Ramos (cell line): ENCODE results near the gene WDR20.
"Not testable (repeated sequence)": the region's sequence is repeated elsewhere in the genome, so short reads cannot be mapped to it uniquely, and the experiment has no call there.

ENCODE experiments used
- in situ Hi-C: fragments of 300-500 bp; cut with MboI; formaldehyde crosslinking; loops from one replicate; pipeline ENCODE4 v1.14.3; 2022; ENCODE audit warnings: low sequenced_read_pairs; ENCODE audit not compliant: unreplicated experiment

WDR20 gene

DNA sequence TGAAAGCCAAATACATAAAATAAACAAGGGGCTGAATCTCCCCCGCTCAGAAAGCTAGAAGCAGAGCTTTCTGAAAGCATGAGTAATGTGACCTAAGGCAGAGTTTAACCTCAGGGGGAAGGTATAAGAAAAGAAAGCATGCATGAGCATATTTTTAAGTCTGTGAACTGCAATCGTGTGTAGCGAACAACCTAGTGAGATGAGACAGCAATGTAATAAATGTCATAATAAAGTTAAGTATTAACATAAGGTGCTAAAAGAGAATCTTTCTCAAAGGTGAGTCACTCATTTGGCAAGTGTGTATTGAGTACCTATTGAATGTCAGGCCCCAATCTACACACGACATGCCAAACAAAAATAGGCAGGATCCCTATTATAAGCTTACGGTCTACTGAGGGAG, 14.2 kb upstream of the WDR20 start:
- in situ Hi-C loops: no loop called here

- in situ Hi-C loops: no loop called here
Measured at GRCh38 chr14:102126807-102127455, 12.8 kb upstream of the WDR20 start.

DNA sequence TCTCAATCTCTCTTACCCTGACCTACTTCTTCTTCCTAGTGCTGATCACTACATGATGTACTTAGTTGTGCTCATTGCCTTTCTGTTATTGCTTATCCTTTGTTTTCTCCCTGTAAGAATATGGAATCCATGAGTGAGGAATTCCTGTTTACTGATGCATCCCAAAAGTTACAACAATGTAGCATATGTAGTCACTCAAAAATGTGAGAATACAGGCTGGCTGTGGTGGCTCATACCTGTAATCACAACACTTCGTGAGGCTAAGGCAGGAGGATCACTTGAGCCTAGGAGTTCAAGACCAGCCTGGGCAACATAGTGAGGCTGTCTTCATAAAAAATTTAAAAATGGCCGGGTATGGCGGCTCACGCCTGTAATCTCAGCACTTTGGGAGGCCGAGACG, 8.0 kb upstream of the WDR20 start:
- in situ Hi-C loops: no loop called here

- in situ Hi-C loops: not testable (repeated sequence)
Measured at GRCh38 chr14:102134021-102134420, 5.7 kb upstream of the WDR20 start.

GRCh38 chr14:102134719-102135118, 5.0 kb upstream of the WDR20 start:
- in situ Hi-C loops: not testable (repeated sequence)

- in situ Hi-C loops: not testable (repeated sequence)
Measured at GRCh38 chr14:102135456-102135855, 4.2 kb upstream of the WDR20 start.

- in situ Hi-C loops: no loop called here
Measured at GRCh38 chr14:102138535-102138934, 1.2 kb upstream of the WDR20 start.

- in situ Hi-C loops: no loop called here
Measured at GRCh38 chr14:102138961-102139285, 774 bp upstream of the WDR20 start.

DNA sequence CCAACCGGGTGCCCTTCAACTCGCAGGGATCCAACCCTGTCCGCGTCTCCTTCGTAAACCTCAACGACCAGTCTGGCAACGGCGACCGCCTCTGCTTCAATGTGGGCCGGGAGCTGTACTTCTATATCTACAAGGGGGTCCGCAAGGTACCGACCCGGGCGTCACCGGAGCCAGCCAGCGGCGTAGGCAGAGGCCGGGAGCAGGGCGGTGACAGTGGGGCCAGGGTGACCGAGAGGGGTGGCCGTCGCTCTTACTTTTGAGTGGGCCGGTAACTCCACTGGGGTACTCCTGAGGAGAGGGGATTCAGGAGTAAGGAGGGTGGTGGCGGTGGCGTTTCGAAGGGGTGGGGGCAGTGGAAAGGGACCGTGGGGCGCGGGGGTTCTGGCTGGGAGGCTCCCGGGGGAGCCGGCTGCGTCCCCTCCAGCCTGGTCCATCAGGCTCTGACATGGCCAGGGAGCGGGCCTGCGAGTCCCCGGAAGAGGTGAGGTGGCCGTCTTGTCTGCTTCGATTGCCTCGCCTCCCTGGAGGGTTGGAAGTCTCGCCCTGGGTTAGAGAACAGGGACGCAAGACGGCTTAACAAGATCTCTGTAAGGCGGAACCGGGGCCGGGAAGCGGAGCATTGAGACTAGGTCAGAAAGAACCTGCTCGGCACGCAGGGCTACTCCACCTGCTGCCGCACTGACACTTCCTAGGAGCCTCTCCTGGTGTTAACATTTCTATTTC, 491 bp downstream of the WDR20 start:
- in situ Hi-C loops: no loop called here

GRCh38 chr14:102140750-102141145, 1.1 kb downstream of the WDR20 start:
- in situ Hi-C loops: no loop called here

DNA sequence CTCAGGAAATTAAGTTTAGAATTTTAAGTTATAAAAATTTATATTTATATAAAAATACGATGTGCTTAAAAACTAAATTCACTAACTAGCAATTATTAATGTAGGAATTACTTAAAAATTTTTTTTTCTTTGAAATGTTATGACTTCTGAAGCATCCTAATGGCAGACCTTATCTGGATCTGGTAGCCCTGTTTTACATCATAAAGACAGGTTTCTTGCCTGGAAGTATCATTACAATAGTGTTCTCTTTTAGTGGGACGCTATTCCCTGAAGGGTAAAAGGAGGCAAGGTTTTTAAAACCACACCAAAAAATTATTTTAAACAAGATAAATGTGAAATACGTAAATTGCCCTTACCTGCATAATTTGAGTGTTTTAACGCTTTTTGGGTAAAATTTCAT, 2.1 kb downstream of the WDR20 start:
- in situ Hi-C loops: no loop called here

- in situ Hi-C loops: no loop called here
Measured at GRCh38 chr14:102144914-102145313, 5.2 kb downstream of the WDR20 start.

DNA sequence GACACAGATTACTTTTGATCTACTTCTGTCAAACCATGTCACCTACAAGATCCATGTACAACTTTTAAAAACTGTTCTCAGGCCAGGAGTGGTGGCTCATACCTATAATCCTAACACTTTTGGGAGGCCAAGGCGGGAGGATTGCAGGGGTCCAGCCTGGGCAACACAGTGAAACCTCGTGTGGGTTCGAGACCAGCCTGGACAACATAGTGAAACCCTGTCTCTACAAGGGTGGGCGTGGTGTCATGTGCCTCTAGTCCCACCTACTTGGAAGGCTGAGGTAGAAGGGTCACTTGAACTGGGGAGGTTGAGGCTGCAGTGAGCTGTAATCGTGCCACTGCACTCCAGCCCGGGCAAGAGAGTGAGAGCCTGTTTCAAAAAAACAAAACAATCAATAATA, 5.7 kb downstream of the WDR20 start:
- in situ Hi-C loops: no loop called here

- in situ Hi-C loops: no loop called here
Measured at GRCh38 chr14:102146423-102146822, 6.7 kb downstream of the WDR20 start.

- in situ Hi-C loops: no loop called here
Measured at GRCh38 chr14:102150083-102150482, 10.4 kb downstream of the WDR20 start.

- in situ Hi-C loops: no loop called here
Measured at GRCh38 chr14:102150744-102151143, 11.0 kb downstream of the WDR20 start.

DNA sequence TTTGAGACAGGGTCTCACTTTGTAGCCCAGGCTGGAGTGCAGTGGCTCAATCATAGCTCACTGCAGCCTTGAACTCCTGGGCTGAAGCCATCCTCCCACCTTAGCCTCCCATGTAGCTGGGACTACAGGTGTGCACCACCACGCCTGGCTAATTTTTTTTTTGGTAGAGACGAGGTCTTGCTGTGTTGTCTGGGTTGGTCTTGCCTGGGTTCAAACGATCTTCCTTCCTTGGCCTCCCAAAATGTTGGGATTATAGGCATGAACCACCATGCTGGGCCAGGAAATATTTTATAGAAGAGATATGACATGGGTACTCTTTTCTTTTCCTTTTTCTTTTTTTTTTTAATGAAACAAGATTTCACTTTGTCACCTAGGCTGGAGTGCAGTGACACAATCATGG, 11.7 kb downstream of the WDR20 start:
- in situ Hi-C loops: not testable (repeated sequence)

- in situ Hi-C loops: no loop called here
Measured at GRCh38 chr14:102154121-102154520, 14.4 kb downstream of the WDR20 start.

DNA sequence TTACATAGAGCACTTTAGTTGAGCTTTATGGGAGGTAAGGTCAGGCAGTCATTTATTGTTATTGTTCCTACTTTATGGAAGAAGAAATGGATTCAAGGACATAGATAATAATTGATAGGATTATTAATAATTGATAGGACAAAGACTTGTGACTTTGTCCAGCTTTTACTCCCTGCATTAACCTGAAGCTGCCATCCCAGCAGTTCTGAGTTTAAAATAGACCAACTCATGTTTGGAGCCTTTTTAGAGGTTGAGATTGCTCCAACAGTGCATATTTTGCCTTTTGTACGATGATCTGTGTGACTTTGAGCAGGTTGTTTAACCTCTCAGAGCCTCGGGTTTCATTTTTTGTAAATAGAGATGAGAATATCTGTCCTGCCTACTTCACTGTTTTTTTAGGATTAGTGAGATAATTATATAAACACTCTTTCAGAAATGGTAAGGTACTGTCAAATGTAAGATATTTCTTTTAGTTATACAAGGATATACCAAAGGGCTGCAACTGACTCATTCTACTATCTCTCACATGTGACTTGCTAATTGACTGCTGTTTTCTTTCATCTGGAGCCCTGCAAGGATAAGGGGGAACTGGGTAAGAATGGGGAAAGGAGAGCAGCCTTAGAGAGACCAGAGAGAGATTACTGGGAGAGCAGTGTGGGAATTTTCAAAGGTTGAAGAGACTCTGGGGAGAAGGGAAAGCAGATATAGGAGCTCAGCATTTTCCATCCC, 15.3 kb downstream of the WDR20 start:
- in situ Hi-C loops: no loop called here

DNA sequence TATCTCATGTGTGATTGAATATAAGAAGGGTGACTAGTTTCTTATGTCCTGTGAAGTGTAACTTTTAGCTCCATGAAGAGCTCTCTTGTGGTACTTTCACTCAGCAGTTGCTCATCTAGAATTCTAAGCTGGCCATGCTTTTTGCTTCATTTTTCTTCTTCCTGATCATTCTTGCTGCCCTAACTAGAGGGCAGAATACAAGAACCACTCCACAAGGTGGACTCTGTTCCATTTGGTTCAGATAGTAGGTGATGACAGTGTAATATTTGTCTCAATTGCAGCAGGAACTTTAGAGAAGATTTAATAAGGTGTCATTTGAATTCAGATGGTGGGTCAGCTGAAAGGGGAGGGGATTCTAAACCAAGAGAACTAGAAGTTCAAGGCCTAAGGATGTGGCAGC, 17.6 kb downstream of the WDR20 start:
- in situ Hi-C loops: no loop called here

DNA sequence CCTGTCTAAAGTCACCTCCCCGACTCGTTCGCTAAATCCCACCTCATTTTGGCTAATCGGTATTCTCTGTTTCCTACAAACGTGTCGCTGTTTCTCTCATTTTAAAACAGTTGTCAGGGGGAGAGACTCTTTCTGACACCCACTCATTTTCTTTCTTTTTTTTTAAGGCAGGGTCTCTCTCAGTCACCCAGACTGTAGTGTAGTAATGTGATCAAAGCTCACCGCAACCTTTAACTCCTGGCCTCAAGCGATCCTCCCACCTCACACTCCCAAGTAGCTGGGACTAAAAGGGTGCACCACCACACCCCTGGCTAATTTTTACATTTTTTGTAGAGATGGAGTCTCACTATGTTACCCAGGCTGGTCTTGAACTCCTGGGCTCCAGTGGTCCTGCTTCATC, 19.1 kb downstream of the WDR20 start:
- in situ Hi-C loops: no loop called here

GRCh38 chr14:102159841-102160240, 20.1 kb downstream of the WDR20 start:
- in situ Hi-C loops: no loop called here
